Neutrophil (primary cell): Measurements from ENCODE around the gene GTF2H1.
A peak's percentile ranks its signal among the peaks of the same experiment; 100 is the strongest.
"Not testable (repeated sequence)": the region's sequence is repeated elsewhere in the genome, so short reads cannot be mapped to it uniquely, and the experiment has no call there.

Experiments
- H3K27ac ChIP-seq: fragments of 200-600 bp; sonication (generic); 2 replicates; pipeline ENCODE4 v1.5.1; 2016; ENCODE audit warnings: mild to moderate bottlenecking, moderate library complexity
- H3K27me3 ChIP-seq: fragments of 200-600 bp; sonication (generic); 2 replicates; pipeline ENCODE4 v1.6.0; 2016; ENCODE audit warnings: mild to moderate bottlenecking
- H3K36me3 ChIP-seq: fragments of 200-600 bp; sonication (generic); 2 replicates; pipeline ENCODE4 v1.5.1; 2017
- H3K4me1 ChIP-seq, 2 experiments: fragments of 200-600 bp in 1 of 2; sonication (generic) in 1 of 2; 1 replicate in 1 of 2; 2 replicates in 1 of 2; pipeline versions ENCODE4 v1.5.1 to v1.6.1; 2013 to 2016; ENCODE audit warnings: low read depth in 1 of 2, low read length in 1 of 2, mild to moderate bottlenecking in 1 of 2, moderate library complexity in 1 of 2; ENCODE audit not compliant: control insufficient read depth in 1 of 2, insufficient read depth in 1 of 2
- H3K4me3 ChIP-seq, 2 experiments: fragments of 200-600 bp in 1 of 2; sonication (generic) in 1 of 2; 1 replicate in 1 of 2; 2 replicates in 1 of 2; pipeline ENCODE4 v1.5.1; 2013 to 2016; ENCODE audit warnings: low read depth in 1 of 2, low read length in 1 of 2, mild to moderate bottlenecking in 1 of 2, moderate library complexity in 1 of 2
- H3K9me3 ChIP-seq: fragments of 200-600 bp; sonication (generic); 2 replicates; pipeline ENCODE4 v1.5.1; 2016
- CTCF ChIP-seq: fragments of 200-600 bp; sonication (generic); IDR thresholded peaks from 2 replicates; pipeline ENCODE4 v1.5.1; 2016; ENCODE audit warnings: antibody characterized with exemption

Gene GTF2H1

GRCh38 chr11:18395735-18396504 lies 73.6 kb downstream of the GTF2H1 start:
- Histone ChIP-seq H3K9me3 (no peaks in the 10 kb centered on the region), H3K27ac (peak overlapping the region; percentile 89), H3K36me3 (peaks cover 36% of the 10 kb centered on the region), H3K4me3 (peak overlapping the region; percentile 79 to 94), H3K27me3 (no peaks in the 10 kb centered on the region), H3K4me1 (peaks cover 53 to 58% of the 10 kb centered on the region in 2 experiments)
- TF ChIP-seq CTCF, result peak; percentile 28

- Histone ChIP-seq H3K27me3 (no peaks in the 10 kb centered on the region), H3K4me3 (no peak overlapping the region), H3K4me1 (peaks cover 34 to 39% of the 10 kb centered on the region in 2 experiments), H3K27ac (peak overlapping the region; percentile 89), H3K9me3 (no peaks in the 10 kb centered on the region), H3K36me3 (peaks cover 55% of the 10 kb centered on the region)
- no peak for TF ChIP-seq CTCF
These were observed 75.6 kb downstream of the GTF2H1 start for GRCh38 chr11:18397921-18398320.

- H3K4me1 ChIP-seq, H3K9me3 ChIP-seq, H3K4me3 ChIP-seq, H3K27me3 ChIP-seq, H3K27ac ChIP-seq: not testable (repeated sequence)
- peaks cover 87% of the 10 kb centered on the region for H3K36me3 ChIP-seq
These were observed 78.7 kb downstream of the GTF2H1 start for GRCh38 chr11:18401077-18401476.

- TF ChIP-seq CTCF, result no peak
- H3K4me1 ChIP-seq, result no peaks in the 10 kb centered on the region
- H3K4me3 ChIP-seq, result no peak overlapping the region
- H3K27me3 ChIP-seq, result no peaks in the 10 kb centered on the region
- H3K9me3 ChIP-seq, result no peaks in the 10 kb centered on the region
- no peak overlapping the region for H3K27ac ChIP-seq
- peaks cover 99% of the 10 kb centered on the region for H3K36me3 ChIP-seq
These were observed 81.7 kb downstream of the GTF2H1 start for GRCh38 chr11:18404062-18404461.

GRCh38 chr11:18407400-18407799 lies 85.0 kb downstream of the GTF2H1 start:
- not testable (repeated sequence) for H3K4me1 ChIP-seq, H3K27ac ChIP-seq
- peaks cover 67% of the 10 kb centered on the region for H3K36me3 ChIP-seq

GRCh38 chr11:18408558-18409291 lies 86.4 kb downstream of the GTF2H1 start:
- H3K4me1 ChIP-seq, result peaks cover 0 to 5% of the 10 kb centered on the region in 2 experiments
- peaks cover 54% of the 10 kb centered on the region for H3K36me3 ChIP-seq
- peak overlapping the region; percentile 13 for H3K27ac ChIP-seq
- H3K4me3 ChIP-seq, result no peak overlapping the region
- no peak for TF ChIP-seq CTCF
- H3K9me3 ChIP-seq, result no peaks in the 10 kb centered on the region
- no peaks in the 10 kb centered on the region for H3K27me3 ChIP-seq

More at GRCh38 chr11:18407400-18407799, 85.0 kb downstream of the GTF2H1 start:
- H3K4me3 ChIP-seq, H3K9me3 ChIP-seq, H3K27me3 ChIP-seq: not testable (repeated sequence)
